Endothelial cell (in vitro differentiated cells): ENCODE results near the gene HOXC13. TPM values are rescaled to one million over a fixed set of nuclear protein-coding genes. Genes with fewer than 3 reads are reported as not detected.

Experiments used
- DNase-seq: peaks from one replicate; pipeline ENCODE4 v3.0.0; 2021; ENCODE audit warnings: low spot score
- H3K27ac Mint-ChIP-seq: one replicate; pipeline ENCODE4 v1.8.0; 2021; ENCODE audit warnings: mixed read lengths, inconsistent platforms; ENCODE audit not compliant: unreplicated experiment
- H3K27me3 Mint-ChIP-seq: one replicate; pipeline ENCODE4 v1.8.0; 2021; ENCODE audit warnings: mild to moderate bottlenecking, moderate library complexity, mixed read lengths, inconsistent platforms; ENCODE audit not compliant: unreplicated experiment
- H3K36me3 Mint-ChIP-seq: one replicate; pipeline ENCODE4 v1.8.0; 2021; ENCODE audit warnings: mild to moderate bottlenecking, low read depth, mixed read lengths, inconsistent platforms; ENCODE audit not compliant: unreplicated experiment
- H3K4me1 Mint-ChIP-seq: one replicate; pipeline ENCODE4 v1.8.0; 2021; ENCODE audit warnings: mild to moderate bottlenecking, mixed read lengths, inconsistent platforms; ENCODE audit not compliant: unreplicated experiment
- H3K4me3 Mint-ChIP-seq: one replicate; pipeline ENCODE4 v1.8.0; 2021; ENCODE audit warnings: mild to moderate bottlenecking, mixed read lengths, inconsistent platforms; ENCODE audit not compliant: unreplicated experiment
- H3K9me3 Mint-ChIP-seq: one replicate; pipeline ENCODE4 v1.8.0; 2021; ENCODE audit warnings: mixed read lengths, inconsistent platforms; ENCODE audit not compliant: unreplicated experiment
- CTCF ChIP-seq: fragments of 200-600 bp; sonication (generic); IDR thresholded peaks from one replicate; pipeline ENCODE4 v1.5.0; 2021; ENCODE audit warnings: antibody characterized with exemption; ENCODE audit not compliant: unreplicated experiment
- microRNA-seq: library from miRNA; unstranded; fragments of <30 nt; microRNA quantifications from one replicate; pipeline ENCODE4, GENCODE V29; 2020; ENCODE audit not compliant: unreplicated experiment
- total RNA-seq: library from RNA; stranded (reverse); fragmentation: NEBNext Ultra II Directional; extraction: Animal tissue kit (Norgen Biotek cat#: 25700); gene quantifications from one replicate; pipeline ENCODE4 v1.2.1, GENCODE V29; 2021; ENCODE audit not compliant: unreplicated experiment

The HOXC13 gene
- total RNA-seq, 1 donor from 2014 or later = 0.38 TPM

- Mint-ChIP-seq H3K4me1 (peaks cover 23% of the 10 kb centered on the region), H3K27me3 (peaks cover 44% of the 10 kb centered on the region)
Observed at GRCh38 chr12:53995002-53995377, 56.4 kb downstream of the HOXC13 start.

GRCh38 chr12:53995378-53996239 lies 57.0 kb downstream of the HOXC13 start:
- DNase-seq = no peak
- Mint-ChIP-seq H3K36me3 (no peaks in the 10 kb centered on the region), H3K4me1 (peaks cover 17% of the 10 kb centered on the region), H3K9me3 (no peaks in the 10 kb centered on the region), H3K27me3 (peaks cover 38% of the 10 kb centered on the region), H3K4me3 (peak overlapping the region; percentile 42), H3K27ac (no peak overlapping the region)
- no peak for TF ChIP-seq CTCF

More at GRCh38 chr12:53995002-53995377, 56.4 kb downstream of the HOXC13 start:
- Mint-ChIP-seq H3K36me3 (peaks cover 4% of the 10 kb centered on the region), H3K27ac (no peak overlapping the region), H3K4me3 (no peak overlapping the region), H3K9me3 (no peaks in the 10 kb centered on the region)
- no peak for DNase-seq
- no peak for TF ChIP-seq CTCF

Small RNAs within 50 kb of the gene (microRNA-seq; reads per million reads assigned to microRNA genes)
- gene MIR196A2 = 22.0 reads per million, percentile 68 among the genes with 10 or more reads in this experiment

Other genes with a start within 250 kb of the HOXC13 start
- gene CALCOCO1, start 211.4 kb upstream of the HOXC13 start, total RNA-seq = 144 TPM
- 1.4 TPM for gene CISTR, start 186.9 kb upstream of the HOXC13 start, total RNA-seq
- 1.3 TPM for gene HOXC12, start 16.1 kb downstream of the HOXC13 start, total RNA-seq
- 0.38 TPM for gene HOXC11, start 34.3 kb downstream of the HOXC13 start, total RNA-seq
- gene HOTAIR, start 36.1 kb downstream of the HOXC13 start, total RNA-seq = 1.4 TPM
- gene HOXC10, start 46.3 kb downstream of the HOXC13 start, total RNA-seq = 1.9 TPM
- 0.28 TPM for gene HOXC9, start 61.3 kb downstream of the HOXC13 start, total RNA-seq
- not detected for gene HOXC8, start 70.2 kb downstream of the HOXC13 start, total RNA-seq
- 0.21 TPM for gene HOXC6, start 89.6 kb downstream of the HOXC13 start, total RNA-seq
- not detected for gene HOXC5, start 94.2 kb downstream of the HOXC13 start, total RNA-seq
- not detected for gene HOXC4, start 115.0 kb downstream of the HOXC13 start, total RNA-seq